NCI-H2029 treated with DMSO at 0.1 percent for 48 hours (cell line): ENCODE results near the gene INVS.
"Not testable (repeated sequence)": the region's sequence is repeated elsewhere in the genome, so short reads cannot be mapped to it uniquely, and the experiment has no call there.

Source experiments
- DNase-seq: peaks from one replicate; lab custom pipeline; 2025; lab: John Stamatoyannopoulos, UW

Gene INVS

DNA sequence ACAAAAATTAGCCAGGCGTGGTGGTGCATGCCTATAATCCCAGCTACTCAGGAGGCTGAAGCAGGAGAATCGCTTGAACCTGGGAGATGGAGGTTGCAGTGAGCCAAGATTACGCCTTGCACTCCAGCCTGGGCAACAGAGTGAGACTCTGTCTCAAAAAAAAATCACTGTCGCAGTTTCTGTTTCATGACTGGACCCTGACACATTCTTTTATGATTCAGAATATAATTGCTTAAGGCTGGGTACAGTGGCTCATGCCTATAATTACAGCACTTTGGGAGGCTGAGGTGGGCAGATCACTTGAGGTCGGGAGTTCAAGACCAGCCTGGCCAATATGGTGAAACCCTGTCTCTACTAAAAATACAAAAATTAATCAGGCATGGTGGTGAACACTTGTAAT is 239.7 kb downstream of the INVS start:
- DNase-seq: not testable (repeated sequence)

DNA sequence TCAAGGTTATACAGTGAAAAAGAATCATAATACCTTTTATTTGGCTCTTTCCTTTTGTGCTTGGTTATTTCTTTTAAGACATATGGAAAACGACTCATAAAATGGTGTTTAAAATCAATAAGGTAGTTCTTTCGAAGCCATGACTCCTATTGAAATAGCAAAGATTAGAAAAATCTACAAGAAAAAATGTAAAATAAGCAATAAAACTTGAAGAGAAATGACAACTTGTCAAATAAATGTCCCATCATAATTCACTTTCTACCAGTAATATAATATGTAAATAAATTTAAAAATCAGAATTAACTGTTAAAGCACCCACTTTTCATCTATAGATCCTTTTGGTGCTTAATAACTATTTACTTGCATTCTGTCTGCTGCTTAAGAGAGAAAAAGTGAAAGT is 241.2 kb downstream of the INVS start:
- DNase-seq: no peak

DNA sequence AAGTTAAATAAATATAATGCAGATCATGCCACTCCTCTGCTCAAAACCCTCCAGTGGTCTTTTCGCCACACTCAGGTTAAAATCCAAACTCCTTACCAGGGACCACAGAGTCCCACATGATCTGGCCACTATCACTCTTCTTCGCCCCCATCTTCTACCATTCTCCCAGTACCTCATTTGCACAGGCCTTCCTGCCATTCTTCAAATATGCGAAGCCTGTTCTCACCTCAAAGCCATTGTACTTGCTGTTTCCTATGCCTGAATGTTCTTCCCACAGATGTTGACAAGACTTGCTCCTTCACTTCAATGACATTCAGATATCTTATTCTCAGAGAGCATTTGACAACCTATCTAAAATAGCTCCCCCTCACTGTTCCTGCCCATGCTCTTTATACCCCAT is 242.8 kb downstream of the INVS start:
- DNase-seq: no peak

DNA sequence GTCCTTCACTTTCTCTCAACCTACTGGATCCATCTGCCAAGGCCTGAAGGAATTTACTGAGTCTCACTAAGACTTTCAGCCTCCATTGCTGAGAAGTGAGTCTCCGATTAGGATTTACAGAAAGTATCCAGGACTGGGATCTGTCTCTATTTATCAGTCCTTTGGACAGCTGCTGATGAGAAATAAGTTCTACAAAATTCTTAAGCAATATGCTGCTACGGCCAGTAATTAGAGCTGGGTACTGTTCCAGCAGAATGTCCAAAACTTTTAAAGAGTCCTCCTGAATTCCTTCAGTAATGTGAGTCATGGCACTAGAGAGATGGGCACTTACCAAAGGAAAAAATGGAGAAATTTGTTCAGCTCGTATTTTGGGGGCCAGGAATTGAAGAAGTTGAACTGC is 247.8 kb downstream of the INVS start:
- DNase-seq: no peak

DNA sequence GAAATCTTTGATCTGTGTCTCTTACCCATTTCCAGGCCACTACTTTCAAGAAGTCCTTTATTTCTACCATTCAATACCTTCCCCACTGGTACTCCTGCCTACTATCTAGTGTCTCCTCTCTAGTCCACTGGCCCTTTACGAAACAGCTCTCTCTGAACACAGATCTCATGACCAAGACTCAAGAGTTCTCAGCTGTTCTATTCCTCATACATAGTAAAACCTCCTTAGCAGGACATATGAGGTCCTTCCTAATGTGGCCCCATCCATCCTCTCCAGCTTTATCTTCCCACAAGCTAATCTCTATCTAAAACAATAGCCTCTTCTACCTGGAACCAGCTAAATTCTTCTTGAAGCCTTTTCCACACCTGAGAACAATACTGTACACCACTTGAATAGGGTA is 251.1 kb downstream of the INVS start:
- DNase-seq: no peak
